IPS-15b (cell line): Measurements from ENCODE around the gene PSMD3.

Source experiments
- H3K27me3 ChIP-seq: one replicate; pipeline ENCODE4 v1.6.1; 2013; ENCODE audit warnings: low read length; ENCODE audit not compliant: control insufficient read depth, insufficient read depth
- H3K36me3 ChIP-seq: one replicate; pipeline ENCODE4 v1.6.1; 2013; ENCODE audit warnings: low read length; ENCODE audit not compliant: control insufficient read depth, insufficient read depth
- H3K4me1 ChIP-seq: one replicate; pipeline ENCODE4 v1.6.1; 2013; ENCODE audit warnings: mild to moderate bottlenecking, low read length; ENCODE audit not compliant: control insufficient read depth, insufficient read depth
- H3K4me3 ChIP-seq: one replicate; pipeline ENCODE4 v1.5.1; 2013; ENCODE audit warnings: low read depth, low read length
- H3K9ac ChIP-seq: one replicate; pipeline ENCODE4 v1.6.1; 2013; ENCODE audit warnings: low read depth, mild to moderate bottlenecking, low read length
- H3K9me3 ChIP-seq: one replicate; pipeline ENCODE4 v1.6.1; 2013; ENCODE audit warnings: mild to moderate bottlenecking, low read length; ENCODE audit not compliant: control insufficient read depth, insufficient read depth

The PSMD3 gene

GRCh38 chr17:39963829-39964228 is 16.8 kb upstream of the PSMD3 start:
- H3K4me3 ChIP-seq: no peak overlapping the region

DNA sequence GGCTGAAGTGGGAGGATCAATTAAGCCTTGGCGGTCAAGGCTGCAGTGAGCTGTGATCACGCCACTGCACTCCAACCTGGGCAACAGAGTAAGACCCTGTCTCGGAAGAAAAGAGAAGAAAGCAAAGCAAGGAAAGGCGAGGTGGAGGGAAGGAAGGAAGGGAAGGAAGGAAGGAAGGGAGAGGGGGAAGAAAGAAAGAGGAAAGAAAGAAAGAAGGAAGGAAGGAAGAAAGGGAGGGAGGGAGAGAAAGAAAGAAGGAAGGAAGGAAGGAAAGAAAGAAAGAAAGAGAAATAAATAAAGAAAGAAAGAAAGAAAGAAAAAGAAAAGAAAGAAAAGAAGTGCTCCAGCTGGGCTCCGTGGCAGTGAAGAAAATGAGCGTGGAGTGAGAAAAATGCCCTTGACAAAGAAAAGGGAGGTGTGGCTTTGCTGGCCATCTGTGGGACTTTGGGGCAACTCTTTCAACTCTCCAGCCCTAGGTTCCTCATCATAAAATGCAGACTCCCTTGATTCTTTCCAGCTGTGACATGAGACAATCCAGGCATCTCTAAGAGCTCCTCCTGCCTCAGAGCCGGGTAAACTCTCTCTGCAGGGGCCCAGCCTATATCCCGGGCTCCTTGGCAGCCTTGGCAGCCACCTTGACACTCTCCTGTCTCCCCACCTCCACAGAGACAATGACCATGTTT is 15.4 kb upstream of the PSMD3 start:
- Histone ChIP-seq H3K36me3 (no peaks in the 10 kb centered on the region), H3K9ac (no peak overlapping the region), H3K27me3 (peaks cover 4% of the 10 kb centered on the region), H3K4me1 (no peaks in the 10 kb centered on the region), H3K9me3 (no peaks in the 10 kb centered on the region), H3K4me3 (no peak overlapping the region)

More at GRCh38 chr17:39963829-39964228, 16.8 kb upstream of the PSMD3 start:
- Histone ChIP-seq H3K9ac (no peak overlapping the region), H3K27me3 (peaks cover 4% of the 10 kb centered on the region), H3K9me3 (no peaks in the 10 kb centered on the region), H3K36me3 (no peaks in the 10 kb centered on the region), H3K4me1 (no peaks in the 10 kb centered on the region)

- no peak overlapping the region for H3K9ac ChIP-seq
- H3K9me3 ChIP-seq: no peaks in the 10 kb centered on the region
- H3K36me3 ChIP-seq: no peaks in the 10 kb centered on the region
- H3K27me3 ChIP-seq: no peaks in the 10 kb centered on the region
- H3K4me3 ChIP-seq: no peak overlapping the region
- H3K4me1 ChIP-seq: no peaks in the 10 kb centered on the region
These were observed 13.8 kb upstream of the PSMD3 start for GRCh38 chr17:39966771-39967170.

DNA sequence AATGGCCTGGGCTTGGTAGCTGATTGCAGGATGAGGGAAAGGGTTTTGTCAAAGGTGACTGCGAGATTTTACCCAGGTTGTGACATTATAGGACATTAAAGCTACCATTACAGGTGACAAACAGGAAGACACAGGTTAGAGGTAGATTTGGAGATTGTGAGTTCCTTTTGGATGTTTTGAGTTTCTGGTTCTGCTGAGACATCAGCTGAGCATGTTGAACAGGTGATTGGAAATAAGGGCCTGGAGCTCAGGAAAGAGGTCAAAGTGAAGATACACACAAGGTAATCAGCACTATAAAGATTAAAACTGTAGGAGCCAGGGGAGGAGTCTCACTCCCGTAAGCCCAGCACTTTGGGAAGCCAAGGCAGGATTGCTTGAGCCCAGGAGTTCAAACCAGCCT is 11.8 kb upstream of the PSMD3 start:
- Histone ChIP-seq H3K27me3 (no peaks in the 10 kb centered on the region), H3K4me1 (no peaks in the 10 kb centered on the region), H3K9me3 (no peaks in the 10 kb centered on the region), H3K4me3 (no peak overlapping the region), H3K9ac (no peak overlapping the region), H3K36me3 (no peaks in the 10 kb centered on the region)

DNA sequence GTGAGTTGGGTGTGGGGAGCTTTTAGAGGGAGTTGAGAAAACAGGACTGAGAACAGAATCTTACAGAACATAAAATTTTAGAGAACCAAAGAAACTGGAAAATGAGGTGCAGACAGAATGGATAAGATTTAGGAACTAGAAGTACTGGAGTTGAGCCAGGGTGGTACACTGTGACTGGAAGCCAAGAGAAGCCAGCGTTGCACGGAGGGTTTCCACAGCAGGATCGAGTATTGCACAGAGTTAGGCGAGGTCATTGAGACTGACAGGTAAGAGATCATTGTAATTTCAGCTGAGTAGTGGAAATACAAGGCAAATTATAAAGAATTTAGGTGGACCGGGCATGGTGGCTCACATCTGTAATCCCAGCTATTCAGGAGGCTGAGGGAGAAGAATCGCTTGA is 11.2 kb upstream of the PSMD3 start:
- Histone ChIP-seq H3K4me1 (no peaks in the 10 kb centered on the region), H3K27me3 (no peaks in the 10 kb centered on the region)

DNA sequence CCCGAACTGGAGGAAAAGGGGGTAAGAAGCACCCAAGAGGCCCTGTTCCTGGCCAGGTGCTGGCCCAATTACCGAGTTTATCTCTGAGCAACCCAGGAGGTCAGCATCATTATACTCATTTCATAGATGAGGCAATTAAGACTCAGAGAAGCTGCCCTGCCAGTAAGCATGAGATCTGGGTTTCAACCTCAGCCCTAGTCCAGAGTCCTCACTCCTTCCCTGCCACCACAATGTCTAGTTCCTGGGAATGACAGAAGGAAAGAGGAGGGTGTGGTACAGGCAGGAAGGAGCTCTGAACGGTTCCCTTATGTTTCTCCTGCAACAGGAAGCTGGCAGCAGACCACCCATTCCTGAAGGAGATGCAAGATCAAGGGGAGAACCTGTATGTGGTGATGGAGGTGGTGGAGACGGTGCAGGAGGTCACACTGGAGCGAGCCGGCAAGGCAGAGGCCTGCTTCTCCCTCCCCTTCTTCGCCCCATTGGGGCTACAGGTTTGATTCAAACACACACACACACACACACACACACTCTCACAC is 10.4 kb upstream of the PSMD3 start:
- no peak overlapping the region for H3K9ac ChIP-seq
- H3K27me3 ChIP-seq: no peaks in the 10 kb centered on the region
- no peaks in the 10 kb centered on the region for H3K4me1 ChIP-seq
- no peaks in the 10 kb centered on the region for H3K36me3 ChIP-seq
- H3K9me3 ChIP-seq: no peaks in the 10 kb centered on the region
- no peak overlapping the region for H3K4me3 ChIP-seq

More for the DNA sequence above, 11.2 kb upstream of the PSMD3 start:
- Histone ChIP-seq H3K36me3 (no peaks in the 10 kb centered on the region), H3K4me3 (no peak overlapping the region), H3K9me3 (no peaks in the 10 kb centered on the region), H3K9ac (no peak overlapping the region)

DNA sequence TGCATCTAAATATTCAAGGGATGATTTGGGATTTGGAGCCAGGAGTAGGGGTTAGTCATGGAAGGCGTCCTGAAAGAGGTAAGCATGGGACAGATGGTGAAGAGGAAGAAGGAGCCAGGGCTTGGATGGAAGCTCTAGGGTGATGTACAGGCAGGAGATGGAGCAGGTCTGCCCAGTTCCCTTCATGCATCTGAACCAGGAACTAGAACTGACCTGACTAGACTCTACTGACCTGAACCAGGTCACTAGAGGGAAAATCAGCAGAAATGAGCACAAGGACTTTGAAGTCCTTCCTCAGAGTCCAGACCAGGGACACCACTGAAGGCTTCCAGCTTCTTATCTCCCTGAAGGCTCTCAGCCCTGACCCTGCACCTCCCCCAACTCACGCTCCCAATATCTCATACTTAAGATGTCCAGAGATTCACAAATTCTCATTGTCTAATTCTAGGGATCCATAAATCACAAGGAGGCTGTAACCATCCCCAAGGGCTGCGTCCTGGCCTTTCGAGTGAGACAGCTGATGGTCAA is 9.5 kb upstream of the PSMD3 start:
- H3K9ac ChIP-seq: no peak overlapping the region
- H3K27me3 ChIP-seq: no peaks in the 10 kb centered on the region

GRCh38 chr17:39972271-39972670 is 8.3 kb upstream of the PSMD3 start:
- Histone ChIP-seq H3K9me3 (no peaks in the 10 kb centered on the region), H3K9ac (no peak overlapping the region), H3K4me3 (no peak overlapping the region), H3K4me1 (peaks cover 2% of the 10 kb centered on the region), H3K27me3 (no peaks in the 10 kb centered on the region), H3K36me3 (no peaks in the 10 kb centered on the region)

More for the DNA sequence above, 9.5 kb upstream of the PSMD3 start:
- Histone ChIP-seq H3K4me3 (no peak overlapping the region), H3K36me3 (no peaks in the 10 kb centered on the region), H3K9me3 (no peaks in the 10 kb centered on the region), H3K4me1 (no peaks in the 10 kb centered on the region)

GRCh38 chr17:39973496-39973895 is 7.1 kb upstream of the PSMD3 start:
- Histone ChIP-seq H3K4me1 (peaks cover 2% of the 10 kb centered on the region), H3K27me3 (no peaks in the 10 kb centered on the region), H3K4me3 (no peak overlapping the region), H3K9me3 (no peaks in the 10 kb centered on the region), H3K36me3 (no peaks in the 10 kb centered on the region), H3K9ac (no peak overlapping the region)

- peaks cover 7% of the 10 kb centered on the region for H3K4me1 ChIP-seq
- H3K4me3 ChIP-seq: no peak overlapping the region
- H3K9me3 ChIP-seq: no peaks in the 10 kb centered on the region
- H3K36me3 ChIP-seq: no peaks in the 10 kb centered on the region
- peaks cover 2% of the 10 kb centered on the region for H3K27me3 ChIP-seq
- H3K9ac ChIP-seq: no peak overlapping the region
These were observed 6.2 kb upstream of the PSMD3 start for GRCh38 chr17:39974433-39974832.

GRCh38 chr17:39975801-39976200 is 4.8 kb upstream of the PSMD3 start:
- peaks cover 11% of the 10 kb centered on the region for H3K4me1 ChIP-seq
- no peak overlapping the region for H3K9ac ChIP-seq
- peaks cover 2% of the 10 kb centered on the region for H3K36me3 ChIP-seq
- no peak overlapping the region for H3K4me3 ChIP-seq
- H3K27me3 ChIP-seq: peaks cover 2% of the 10 kb centered on the region
- H3K9me3 ChIP-seq: no peaks in the 10 kb centered on the region

DNA sequence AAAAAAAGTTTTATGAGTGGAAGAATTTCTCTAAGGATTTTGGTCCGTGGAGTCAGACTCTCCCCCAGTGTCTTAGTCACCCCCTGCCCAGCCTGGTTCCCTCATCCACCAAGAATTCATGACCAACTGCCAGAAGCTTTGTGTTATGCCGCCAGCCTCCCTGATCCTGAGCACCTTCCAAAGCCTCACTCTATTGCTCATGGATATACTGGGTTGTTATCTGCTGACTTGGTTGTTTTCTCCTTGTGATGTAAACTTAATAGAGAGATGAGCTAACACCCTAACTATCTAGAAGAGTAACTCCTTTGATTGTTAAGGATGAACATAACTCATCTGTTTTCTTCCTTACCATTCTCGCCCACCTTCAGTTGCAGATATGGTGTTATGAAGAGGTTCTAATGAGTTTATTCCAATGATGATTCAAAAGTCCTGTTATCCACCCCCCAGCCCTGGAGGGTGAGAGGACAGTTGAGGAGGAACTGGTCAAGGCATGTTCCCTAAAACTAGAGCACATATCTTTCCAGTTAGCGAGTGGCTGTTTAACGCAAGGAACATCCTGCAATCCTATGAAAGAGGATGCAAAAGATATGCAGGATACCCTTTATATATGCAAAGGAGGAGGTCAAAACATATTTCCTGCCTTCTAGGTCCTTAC is 1.5 kb upstream of the PSMD3 start:
- Histone ChIP-seq H3K27me3 (peaks cover 2% of the 10 kb centered on the region), H3K36me3 (peaks cover 5% of the 10 kb centered on the region), H3K4me3 (peak overlapping the region; percentile 98), H3K9me3 (no peaks in the 10 kb centered on the region), H3K4me1 (peaks cover 11% of the 10 kb centered on the region), H3K9ac (no peak overlapping the region)
